Measurements from ENCODE around the gene TCERG1L.

TCERG1L gene

GRCh38 chr10:131311661-131312477 is at the start of gene TCERG1L:
Gene TCERG1L, minus strand, starts transcription at chr10:131311721. Its CDS starts 86 bp downstream, at chr10:131311635.
- no peaks in the 10 kb centered on the region for H3K4me1 ChIP-seq (ENCODE audit: control insufficient read depth, insufficient read depth, low read length)
- no peaks in the 10 kb centered on the region for H3K36me3 ChIP-seq (ENCODE audit: control insufficient read depth, insufficient read depth, low read length)
- H3K27me3 ChIP-seq (ENCODE audit: control insufficient read depth, insufficient read depth, low read length) = peaks cover 5% of the 10 kb centered on the region
- no peak within 1 kb of the TSS for H3K27ac ChIP-seq (ENCODE audit: low read depth, low read length)
- H3K4me3 ChIP-seq (ENCODE audit: low read length) = no peak within 1 kb of the TSS
- H3K9ac ChIP-seq (ENCODE audit: low read length) = no peak within 1 kb of the TSS

GRCh38 chr10:131358741-131359442 is 47.4 kb upstream of the TCERG1L start:
- H3K27ac ChIP-seq (ENCODE audit: low read depth, low read length) = no peak overlapping the region
- no peaks in the 10 kb centered on the region for H3K4me1 ChIP-seq (ENCODE audit: control insufficient read depth, insufficient read depth, low read length)
- no peaks in the 10 kb centered on the region for H3K27me3 ChIP-seq (ENCODE audit: control insufficient read depth, insufficient read depth, low read length)
- no peaks in the 10 kb centered on the region for H3K36me3 ChIP-seq (ENCODE audit: control insufficient read depth, insufficient read depth, low read length)
- no peak overlapping the region for H3K9ac ChIP-seq (ENCODE audit: low read length)
- no peak overlapping the region for H3K4me3 ChIP-seq (ENCODE audit: low read length)

- H3K4me3 ChIP-seq (ENCODE audit: low read length) = no peak overlapping the region
- no peaks in the 10 kb centered on the region for H3K27me3 ChIP-seq (ENCODE audit: control insufficient read depth, insufficient read depth, low read length)
- H3K27ac ChIP-seq (ENCODE audit: low read depth, low read length) = no peak overlapping the region
- H3K36me3 ChIP-seq (ENCODE audit: control insufficient read depth, insufficient read depth, low read length) = no peaks in the 10 kb centered on the region
- H3K4me1 ChIP-seq (ENCODE audit: control insufficient read depth, insufficient read depth, low read length) = no peaks in the 10 kb centered on the region
- no peak overlapping the region for H3K9ac ChIP-seq (ENCODE audit: low read length)
These were observed 44.9 kb upstream of the TCERG1L start for GRCh38 chr10:131356442-131356841.

- Histone ChIP-seq H3K9ac (ENCODE audit: low read length) (no peak overlapping the region), H3K36me3 (ENCODE audit: control insufficient read depth, insufficient read depth, low read length) (no peaks in the 10 kb centered on the region), H3K4me1 (ENCODE audit: control insufficient read depth, insufficient read depth, low read length) (no peaks in the 10 kb centered on the region), H3K27ac (ENCODE audit: low read depth, low read length) (no peak overlapping the region), H3K27me3 (ENCODE audit: control insufficient read depth, insufficient read depth, low read length) (no peaks in the 10 kb centered on the region), H3K4me3 (ENCODE audit: low read length) (no peak overlapping the region)
These were observed 44.4 kb upstream of the TCERG1L start for GRCh38 chr10:131355881-131356280.

- H3K36me3 ChIP-seq (ENCODE audit: control insufficient read depth, insufficient read depth, low read length) = no peaks in the 10 kb centered on the region
- no peaks in the 10 kb centered on the region for H3K4me1 ChIP-seq (ENCODE audit: control insufficient read depth, insufficient read depth, low read length)
- no peak overlapping the region for H3K27ac ChIP-seq (ENCODE audit: low read depth, low read length)
- no peak overlapping the region for H3K4me3 ChIP-seq (ENCODE audit: low read length)
- H3K27me3 ChIP-seq (ENCODE audit: control insufficient read depth, insufficient read depth, low read length) = no peaks in the 10 kb centered on the region
- H3K9ac ChIP-seq (ENCODE audit: low read length) = no peak overlapping the region
These were observed 43.5 kb upstream of the TCERG1L start for GRCh38 chr10:131355056-131355455.

GRCh38 chr10:131354380-131354779 is 42.9 kb upstream of the TCERG1L start:
- H3K36me3 ChIP-seq (ENCODE audit: control insufficient read depth, insufficient read depth, low read length) = no peaks in the 10 kb centered on the region
- no peak overlapping the region for H3K9ac ChIP-seq (ENCODE audit: low read length)
- H3K4me1 ChIP-seq (ENCODE audit: control insufficient read depth, insufficient read depth, low read length) = no peaks in the 10 kb centered on the region
- H3K4me3 ChIP-seq (ENCODE audit: low read length) = no peak overlapping the region
- no peak overlapping the region for H3K27ac ChIP-seq (ENCODE audit: low read depth, low read length)
- no peaks in the 10 kb centered on the region for H3K27me3 ChIP-seq (ENCODE audit: control insufficient read depth, insufficient read depth, low read length)

GRCh38 chr10:131352765-131353290 is 41.3 kb upstream of the TCERG1L start:
- Histone ChIP-seq H3K9ac (ENCODE audit: low read length) (no peak overlapping the region), H3K4me1 (ENCODE audit: control insufficient read depth, insufficient read depth, low read length) (no peaks in the 10 kb centered on the region), H3K27ac (ENCODE audit: low read depth, low read length) (no peak overlapping the region), H3K36me3 (ENCODE audit: control insufficient read depth, insufficient read depth, low read length) (no peaks in the 10 kb centered on the region), H3K4me3 (ENCODE audit: low read length) (no peak overlapping the region), H3K27me3 (ENCODE audit: control insufficient read depth, insufficient read depth, low read length) (no peaks in the 10 kb centered on the region)

GRCh38 chr10:131350660-131351059 is 39.1 kb upstream of the TCERG1L start:
- Histone ChIP-seq H3K4me1 (ENCODE audit: control insufficient read depth, insufficient read depth, low read length) (no peaks in the 10 kb centered on the region), H3K27ac (ENCODE audit: low read depth, low read length) (no peak overlapping the region), H3K9ac (ENCODE audit: low read length) (no peak overlapping the region), H3K36me3 (ENCODE audit: control insufficient read depth, insufficient read depth, low read length) (no peaks in the 10 kb centered on the region), H3K4me3 (ENCODE audit: low read length) (no peak overlapping the region), H3K27me3 (ENCODE audit: control insufficient read depth, insufficient read depth, low read length) (no peaks in the 10 kb centered on the region)

GRCh38 chr10:131350245-131350644 is 38.7 kb upstream of the TCERG1L start:
- H3K9ac ChIP-seq (ENCODE audit: low read length) = no peak overlapping the region
- no peaks in the 10 kb centered on the region for H3K27me3 ChIP-seq (ENCODE audit: control insufficient read depth, insufficient read depth, low read length)
- H3K36me3 ChIP-seq (ENCODE audit: control insufficient read depth, insufficient read depth, low read length) = no peaks in the 10 kb centered on the region
- H3K27ac ChIP-seq (ENCODE audit: low read depth, low read length) = no peak overlapping the region
- no peak overlapping the region for H3K4me3 ChIP-seq (ENCODE audit: low read length)
- H3K4me1 ChIP-seq (ENCODE audit: control insufficient read depth, insufficient read depth, low read length) = no peaks in the 10 kb centered on the region

- Histone ChIP-seq H3K9ac (ENCODE audit: low read length) (no peak overlapping the region), H3K27me3 (ENCODE audit: control insufficient read depth, insufficient read depth, low read length) (no peaks in the 10 kb centered on the region), H3K36me3 (ENCODE audit: control insufficient read depth, insufficient read depth, low read length) (no peaks in the 10 kb centered on the region), H3K27ac (ENCODE audit: low read depth, low read length) (no peak overlapping the region), H3K4me3 (ENCODE audit: low read length) (no peak overlapping the region), H3K4me1 (ENCODE audit: control insufficient read depth, insufficient read depth, low read length) (no peaks in the 10 kb centered on the region)
These were observed 34.9 kb upstream of the TCERG1L start for GRCh38 chr10:131346456-131346855.

GRCh38 chr10:131345691-131346090 is 34.2 kb upstream of the TCERG1L start:
- no peak overlapping the region for H3K4me3 ChIP-seq (ENCODE audit: low read length)
- H3K27ac ChIP-seq (ENCODE audit: low read depth, low read length) = no peak overlapping the region
- H3K36me3 ChIP-seq (ENCODE audit: control insufficient read depth, insufficient read depth, low read length) = no peaks in the 10 kb centered on the region
- no peaks in the 10 kb centered on the region for H3K4me1 ChIP-seq (ENCODE audit: control insufficient read depth, insufficient read depth, low read length)
- H3K9ac ChIP-seq (ENCODE audit: low read length) = no peak overlapping the region
- H3K27me3 ChIP-seq (ENCODE audit: control insufficient read depth, insufficient read depth, low read length) = no peaks in the 10 kb centered on the region

GRCh38 chr10:131344747-131345146 is 33.2 kb upstream of the TCERG1L start:
- H3K27me3 ChIP-seq (ENCODE audit: control insufficient read depth, insufficient read depth, low read length) = no peaks in the 10 kb centered on the region
- no peak overlapping the region for H3K4me3 ChIP-seq (ENCODE audit: low read length)
- H3K27ac ChIP-seq (ENCODE audit: low read depth, low read length) = no peak overlapping the region
- no peaks in the 10 kb centered on the region for H3K4me1 ChIP-seq (ENCODE audit: control insufficient read depth, insufficient read depth, low read length)
- H3K9ac ChIP-seq (ENCODE audit: low read length) = no peak overlapping the region
- H3K36me3 ChIP-seq (ENCODE audit: control insufficient read depth, insufficient read depth, low read length) = no peaks in the 10 kb centered on the region

Measured in rectal smooth muscle tissue (tissue), 1 donor.